ENCODE measurements around the gene COPG1.

GRCh38 chr3:129315998-129316247 is 66.5 kb downstream of the COPG1 start:
- TF ChIP-seq TAF1 (conservative IDR thresholded peaks at IDR 0.05) (no peak), CTCF (IDR thresholded peaks at IDR 0.05; ENCODE audit: low read depth, low read length, missing input control) (no peak), REST (IDR thresholded peaks at IDR 0.05) (no peak)
